IgD-negative memory B cell (primary cell): ENCODE data around the gene FUT8. TPM values are rescaled to one million over a fixed set of nuclear protein-coding genes. Genes with fewer than 3 reads are reported as not detected.
A peak's percentile ranks its signal among the peaks of the same experiment; 100 is the strongest.

Experiments
- H3K27ac Mint-ChIP-seq, 3 donors: one replicate each; pipeline ENCODE4 v1.8.0; 2020 to 2022; ENCODE audit warnings: mild to moderate bottlenecking in 3 of 3, mixed read lengths in 3 of 3, moderate library complexity in 1 of 3
- H3K27me3 Mint-ChIP-seq: one replicate; pipeline ENCODE4 v1.8.0; 2021; ENCODE audit warnings: mixed read lengths
- H3K36me3 Mint-ChIP-seq: one replicate; pipeline ENCODE4 v1.8.0; 2020; ENCODE audit warnings: mild to moderate bottlenecking, mixed read lengths
- H3K4me1 Mint-ChIP-seq, 3 donors: one replicate each; pipeline ENCODE4 v1.8.0; 2020 to 2022; ENCODE audit warnings: mixed read lengths in 3 of 3, mild to moderate bottlenecking in 1 of 3
- H3K4me3 Mint-ChIP-seq, 4 donors: one replicate each; pipeline ENCODE4 v1.8.0; 2020 to 2022; ENCODE audit warnings: mild to moderate bottlenecking in 4 of 4, mixed read lengths in 4 of 4, moderate library complexity in 3 of 4
- H3K9me3 Mint-ChIP-seq, 3 donors: one replicate each; pipeline ENCODE4 v1.8.0; 2020 to 2021; ENCODE audit warnings: mixed read lengths in 3 of 3, mild to moderate bottlenecking in 1 of 3
- polyA plus RNA-seq: library from polyadenylated mRNA; unstranded; fragments of 300-500 nt; fragmentation: Illumina TruSeq; gene quantifications from one replicate; pipeline ENCODE4 v1.2.3, GENCODE V29; 2021

The FUT8 gene
- polyA plus RNA-seq, 1 donor from 2014 or later, result 14.0 TPM

GRCh38 chr14:65428691-65429090 is 16.2 kb downstream of the FUT8 start:
- Mint-ChIP-seq H3K27ac (peak overlapping the region in 2 of 3 donors; percentile 58 to 65), H3K4me1 (peaks cover 43 to 62% (median 55%) of the 10 kb centered on the region in 3 donors), H3K27me3 (no peaks in the 10 kb centered on the region), H3K36me3 (peaks cover 2% of the 10 kb centered on the region), H3K4me3 (no peak overlapping the region), H3K9me3 (no peaks in the 10 kb centered on the region)

- Mint-ChIP-seq H3K27me3 (no peaks in the 10 kb centered on the region), H3K4me3 (peak overlapping the region in 1 of 4 donors; percentile 39), H3K36me3 (peaks cover 2% of the 10 kb centered on the region), H3K9me3 (peaks cover 0 to under 1% (median 0%) of the 10 kb centered on the region in 3 donors), H3K27ac (no peak overlapping the region), H3K4me1 (peaks cover 48 to 66% (median 61%) of the 10 kb centered on the region in 3 donors)
Observed at GRCh38 chr14:65429757-65430156, 17.2 kb downstream of the FUT8 start.

- Mint-ChIP-seq H3K4me3 (peak overlapping the region in 1 of 4 donors; percentile 75), H3K9me3 (peaks cover 4 to 5% (median 4%) of the 10 kb centered on the region in 3 donors), H3K27me3 (no peaks in the 10 kb centered on the region), H3K4me1 (peaks cover 48 to 62% (median 56%) of the 10 kb centered on the region in 3 donors), H3K27ac (peak overlapping the region in 1 of 3 donors; percentile 88), H3K36me3 (peaks cover 5% of the 10 kb centered on the region)
Observed at GRCh38 chr14:65431245-65431644, 18.7 kb downstream of the FUT8 start.

DNA sequence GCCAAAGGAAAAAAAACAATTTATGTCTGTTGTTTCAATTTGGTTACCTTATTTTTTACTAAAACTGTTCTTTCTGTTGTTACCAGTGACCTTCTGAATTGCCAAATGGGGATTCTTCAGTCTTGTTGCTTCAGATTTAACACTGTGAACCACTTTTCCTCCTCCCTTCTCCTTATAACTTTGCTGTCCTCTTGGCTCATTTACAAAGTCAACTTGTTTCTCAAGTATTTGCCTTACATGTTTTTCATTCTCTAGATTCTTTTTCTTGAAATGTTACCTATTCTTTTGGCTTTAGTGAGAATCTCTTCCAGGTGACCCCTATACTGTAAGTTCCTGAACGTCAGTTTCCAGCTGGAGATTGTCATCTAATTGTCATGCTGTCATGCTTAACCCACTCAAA is 19.4 kb downstream of the FUT8 start:
- H3K9me3 Mint-ChIP-seq, result peaks cover 4 to 5% (median 4%) of the 10 kb centered on the region in 3 donors
- H3K27ac Mint-ChIP-seq, result peak overlapping the region in 2 of 3 donors; percentile 84 to 88
- no peaks in the 10 kb centered on the region for H3K27me3 Mint-ChIP-seq
- H3K4me1 Mint-ChIP-seq, result peaks cover 45 to 61% (median 51%) of the 10 kb centered on the region in 3 donors
- no peak overlapping the region for H3K4me3 Mint-ChIP-seq
- peaks cover 5% of the 10 kb centered on the region for H3K36me3 Mint-ChIP-seq

GRCh38 chr14:65432361-65432948 is 19.9 kb downstream of the FUT8 start:
- Mint-ChIP-seq H3K4me1 (peaks cover 40 to 60% (median 48%) of the 10 kb centered on the region in 3 donors), H3K9me3 (peaks cover 4 to 5% (median 4%) of the 10 kb centered on the region in 3 donors), H3K36me3 (peaks cover 5% of the 10 kb centered on the region), H3K27ac (peak overlapping the region in 1 of 3 donors; percentile 86), H3K4me3 (peak overlapping the region in 3 of 4 donors; percentile 53 to 75 (median 64)), H3K27me3 (no peaks in the 10 kb centered on the region)

DNA sequence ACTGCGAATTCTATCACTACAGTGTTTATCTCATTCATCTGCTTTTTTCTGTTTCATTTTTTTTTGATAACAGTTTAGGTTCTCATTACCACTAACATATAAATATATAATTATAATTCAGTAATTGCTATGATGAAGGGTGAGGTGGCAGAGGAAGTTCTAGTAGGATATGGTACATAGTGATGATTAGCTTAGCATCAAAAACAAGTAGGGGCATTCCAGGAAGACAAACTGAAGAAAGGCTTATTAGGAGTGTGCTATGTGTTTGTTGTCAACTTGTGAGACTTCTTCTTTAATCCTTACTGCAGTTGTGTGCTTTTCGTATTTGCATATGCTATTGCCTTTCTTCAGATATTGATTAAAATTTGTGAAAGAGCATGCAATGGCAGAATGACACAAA is 20.6 kb downstream of the FUT8 start:
- peaks cover 4 to 5% (median 4%) of the 10 kb centered on the region in 3 donors for H3K9me3 Mint-ChIP-seq
- H3K4me1 Mint-ChIP-seq, result peaks cover 41 to 60% (median 56%) of the 10 kb centered on the region in 3 donors
- peak overlapping the region; percentile 20 to 86 (median 80) for H3K27ac Mint-ChIP-seq
- peaks cover 7% of the 10 kb centered on the region for H3K36me3 Mint-ChIP-seq
- no peaks in the 10 kb centered on the region for H3K27me3 Mint-ChIP-seq
- peak overlapping the region in 3 of 4 donors; percentile 49 to 77 (median 53) for H3K4me3 Mint-ChIP-seq

DNA sequence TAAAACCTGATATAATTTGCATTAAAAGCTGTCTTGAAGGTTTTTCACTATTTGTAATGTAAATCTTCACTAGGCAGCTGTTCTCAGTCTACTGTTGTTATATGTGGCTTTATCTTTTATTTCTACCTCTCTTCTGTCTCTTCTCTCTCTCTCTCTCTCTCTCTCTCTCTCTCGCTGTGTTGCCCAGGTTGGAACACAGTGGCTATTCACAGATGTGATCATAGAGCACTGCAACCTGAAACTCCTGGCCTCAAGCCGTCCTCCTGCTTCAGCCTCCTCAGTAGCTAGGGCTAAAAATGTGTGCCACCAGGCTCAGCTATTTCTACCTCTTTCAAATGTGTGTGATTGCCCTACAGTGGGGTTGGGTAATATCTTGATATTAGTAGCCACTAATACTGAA is 21.1 kb downstream of the FUT8 start:
- Mint-ChIP-seq H3K27me3 (no peaks in the 10 kb centered on the region), H3K4me1 (peaks cover 46 to 60% (median 58%) of the 10 kb centered on the region in 3 donors), H3K36me3 (peaks cover 7% of the 10 kb centered on the region), H3K27ac (peak overlapping the region; percentile 20 to 80 (median 65)), H3K9me3 (peaks cover 4 to 5% (median 4%) of the 10 kb centered on the region in 3 donors), H3K4me3 (peak overlapping the region in 2 of 4 donors; percentile 49 to 77)

DNA sequence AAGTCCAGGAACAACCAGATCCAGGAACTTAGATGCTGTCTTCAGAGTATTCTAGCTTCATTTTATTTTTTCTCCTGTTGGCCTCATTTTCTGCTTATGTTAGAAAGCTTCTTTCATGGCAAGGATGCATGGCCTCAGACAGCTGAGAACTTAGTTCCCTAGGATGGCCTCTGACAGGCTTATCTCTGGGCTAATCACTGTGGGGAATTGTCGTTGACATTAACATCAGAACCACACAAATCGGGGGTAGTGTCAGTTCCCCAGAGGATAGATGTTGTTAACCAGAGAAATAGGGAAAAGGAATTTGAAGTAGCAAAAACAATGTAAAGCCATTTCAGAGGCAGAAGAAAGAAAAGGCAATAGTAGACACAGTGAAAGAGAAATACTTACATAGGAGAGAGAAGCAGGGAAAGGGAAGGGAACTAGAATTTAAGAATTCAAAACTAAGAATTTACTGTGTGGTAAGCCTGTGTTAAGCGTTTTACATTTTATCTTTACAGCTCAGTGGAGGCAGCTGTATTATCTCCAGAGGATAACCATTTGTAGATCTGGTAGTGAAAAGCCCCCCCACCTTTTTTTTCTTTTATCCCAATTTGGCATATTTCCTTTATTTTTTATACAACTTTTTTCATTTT is 21.8 kb downstream of the FUT8 start:
- Mint-ChIP-seq H3K4me3 (peak overlapping the region in 2 of 4 donors; percentile 1 to 23), H3K27me3 (no peaks in the 10 kb centered on the region), H3K4me1 (peaks cover 45 to 59% (median 57%) of the 10 kb centered on the region in 3 donors), H3K9me3 (peaks cover 4 to 5% (median 4%) of the 10 kb centered on the region in 3 donors), H3K36me3 (peaks cover 7% of the 10 kb centered on the region), H3K27ac (no peak overlapping the region)

GRCh38 chr14:65438266-65438933 is 25.9 kb downstream of the FUT8 start:
- Mint-ChIP-seq H3K4me3 (peak overlapping the region in 2 of 4 donors; percentile 19 to 67), H3K4me1 (peaks cover 37 to 51% (median 40%) of the 10 kb centered on the region in 3 donors), H3K27ac (peak overlapping the region; percentile 16 to 62 (median 42)), H3K27me3 (no peaks in the 10 kb centered on the region), H3K36me3 (peaks cover 9% of the 10 kb centered on the region), H3K9me3 (peaks cover 4 to 5% (median 4%) of the 10 kb centered on the region in 3 donors)

DNA sequence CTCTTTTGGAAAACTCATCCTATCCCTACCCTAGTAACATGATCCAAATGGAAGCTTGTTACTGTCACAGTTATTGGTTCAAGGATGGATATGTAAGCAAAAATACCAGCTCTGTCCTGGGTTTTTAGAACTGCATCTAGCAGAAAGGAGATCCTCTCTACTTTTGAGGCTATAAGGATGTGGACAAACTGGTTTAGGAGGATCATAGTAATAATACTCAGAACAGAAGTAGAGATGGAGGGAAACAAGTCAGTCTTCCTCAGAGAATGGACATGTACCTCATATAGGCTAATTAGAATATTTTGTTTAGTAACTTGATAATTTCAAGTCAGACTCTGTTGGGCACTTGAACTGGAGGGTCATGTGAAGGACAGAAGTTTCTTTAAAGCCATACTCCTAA is 26.6 kb downstream of the FUT8 start:
- Mint-ChIP-seq H3K27ac (peak overlapping the region in 1 of 3 donors; percentile 16), H3K36me3 (peaks cover 10% of the 10 kb centered on the region), H3K9me3 (peaks cover 4 to 5% (median 4%) of the 10 kb centered on the region in 3 donors), H3K4me3 (no peak overlapping the region), H3K27me3 (no peaks in the 10 kb centered on the region), H3K4me1 (peaks cover 31 to 46% (median 34%) of the 10 kb centered on the region in 3 donors)

- Mint-ChIP-seq H3K4me1 (peaks cover 27 to 39% (median 28%) of the 10 kb centered on the region in 3 donors), H3K27ac (no peak overlapping the region), H3K36me3 (peaks cover 12% of the 10 kb centered on the region), H3K9me3 (peaks cover 2 to 4% (median 3%) of the 10 kb centered on the region in 3 donors), H3K4me3 (no peak overlapping the region), H3K27me3 (no peaks in the 10 kb centered on the region)
Observed at GRCh38 chr14:65440230-65440629, 27.7 kb downstream of the FUT8 start.

- no peak overlapping the region for H3K4me3 Mint-ChIP-seq
- H3K9me3 Mint-ChIP-seq, result no peaks in the 10 kb centered on the region
- no peaks in the 10 kb centered on the region for H3K27me3 Mint-ChIP-seq
- H3K4me1 Mint-ChIP-seq, result peaks cover 20 to 31% (median 26%) of the 10 kb centered on the region in 3 donors
- peaks cover 11% of the 10 kb centered on the region for H3K36me3 Mint-ChIP-seq
- H3K27ac Mint-ChIP-seq, result no peak overlapping the region
Observed at GRCh38 chr14:65444230-65444629, 31.7 kb downstream of the FUT8 start.

DNA sequence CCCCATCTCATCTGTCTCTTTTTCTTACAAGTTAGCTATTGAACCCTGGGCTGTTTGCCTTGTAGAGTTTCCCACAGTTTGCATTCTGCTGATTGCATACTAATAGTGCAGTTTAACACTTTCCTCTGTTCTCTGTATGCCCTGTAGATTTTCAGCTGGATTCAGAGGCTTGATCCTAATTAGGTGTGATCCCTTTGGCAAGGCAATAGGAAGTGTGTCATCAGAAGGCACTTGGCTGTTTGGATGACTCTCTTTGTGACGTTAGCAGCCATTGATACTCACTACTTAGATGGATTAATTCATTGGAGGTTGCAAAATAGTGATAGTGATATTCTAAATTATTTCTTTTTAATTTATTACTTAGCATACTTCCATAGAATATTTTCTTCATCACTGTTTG is 33.6 kb downstream of the FUT8 start:
- no peak overlapping the region for H3K4me3 Mint-ChIP-seq
- peaks cover 0 to 4% (median 0%) of the 10 kb centered on the region in 3 donors for H3K9me3 Mint-ChIP-seq
- H3K27me3 Mint-ChIP-seq, result no peaks in the 10 kb centered on the region
- peaks cover 21 to 28% (median 23%) of the 10 kb centered on the region in 3 donors for H3K4me1 Mint-ChIP-seq
- H3K27ac Mint-ChIP-seq, result no peak overlapping the region
- H3K36me3 Mint-ChIP-seq, result peaks cover 18% of the 10 kb centered on the region

DNA sequence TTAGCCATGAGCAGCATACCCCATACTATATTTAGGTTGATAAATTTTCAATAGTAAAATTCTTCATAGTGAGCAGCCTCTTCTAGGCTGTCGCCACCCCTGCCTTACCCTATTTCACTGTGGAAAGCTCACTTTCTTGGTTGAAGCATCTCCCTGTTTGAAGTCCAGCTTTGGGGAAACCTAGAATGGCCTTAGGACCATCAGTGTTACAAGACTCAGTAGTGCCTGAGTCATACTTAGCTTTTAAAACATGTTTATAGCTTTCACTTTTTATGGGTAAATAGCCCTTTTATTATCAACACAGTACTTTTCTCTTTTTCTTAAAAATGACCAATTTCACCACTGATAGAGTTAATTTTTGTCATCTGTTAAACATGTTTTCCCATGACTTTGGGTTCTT is 37.1 kb downstream of the FUT8 start:
- peaks cover 19% of the 10 kb centered on the region for H3K36me3 Mint-ChIP-seq
- H3K27me3 Mint-ChIP-seq, result no peaks in the 10 kb centered on the region
- peak overlapping the region in 1 of 4 donors; percentile 75 for H3K4me3 Mint-ChIP-seq
- H3K27ac Mint-ChIP-seq, result no peak overlapping the region
- peaks cover 0 to 9% (median 6%) of the 10 kb centered on the region in 3 donors for H3K9me3 Mint-ChIP-seq
- peaks cover 40 to 46% (median 45%) of the 10 kb centered on the region in 3 donors for H3K4me1 Mint-ChIP-seq
